OCI-LY1 (cell line): ENCODE results near the gene COPS2.

Source experiments
- CTCF ChIP-seq: fragments of 200-600 bp; sonication (generic), shearing (Covaris generic); IDR thresholded peaks from 2 replicates; pipeline ENCODE4 v1.5.1; 2017; ENCODE audit warnings: mild to moderate bottlenecking, antibody characterized with exemption, low read length, moderate library complexity, mixed read lengths
- EZH2 ChIP-seq: fragments of 200-600 bp; sonication (generic), shearing (Covaris generic); IDR thresholded peaks from 2 replicates; pipeline ENCODE4 v1.8.0; 2017; ENCODE audit warnings: borderline replicate concordance, mixed run types, mild to moderate bottlenecking, antibody characterized with exemption, low read length, moderate library complexity, mixed read lengths

GRCh38 chr15:49152552-49153312, 2.7 kb downstream of the COPS2 start:
- TF ChIP-seq CTCF = no peak
- no peak for TF ChIP-seq EZH2
